H1 (cell line): ENCODE measurements around the gene KLF13. TPM values are rescaled to one million over a fixed set of nuclear protein-coding genes. Genes with fewer than 3 reads are reported as not detected.

ENCODE experiments used
- RAD21 ChIP-seq, 2 experiments: IDR thresholded peaks in 1 of 2; conservative IDR thresholded peaks in 1 of 2; 2 replicates each; pipeline ENCODE4 v1.6.1; 2011; ENCODE audit warnings: low read depth in 2 of 2, low read length in 2 of 2, improper control_type of control experiment in 1 of 2, inconsistent platforms in 1 of 2, mild to moderate bottlenecking in 1 of 2, moderate library complexity in 1 of 2
- SIRT6 ChIP-seq: IDR thresholded peaks from one replicate; pipeline ENCODE4 v1.7.1; 2012; ENCODE audit warnings: low read length, inconsistent platforms
- SRF ChIP-seq: IDR thresholded peaks from 2 replicates; pipeline ENCODE4 v1.6.1; 2011; ENCODE audit warnings: mild to moderate bottlenecking, low read depth, low read length, moderate library complexity
- polyA plus RNA-seq, 7 experiments: library from polyadenylated mRNA; depleted of rRNA in 3 of 7; stranded (reverse) in 5 of 7; unstranded in 2 of 7; fragments of >200 nt in 5 of 7; fragments of 200-250 nt in 2 of 7; gene quantifications; 1 replicate in 5 of 7; 2 replicates in 1 of 7; 4 replicates in 1 of 7; pipeline versions ENCODE4 v1.2.1 to v1.2.3, GENCODE V29; 2011 to 2013; ENCODE audit warnings: missing spikeins in 2 of 7, mixed read lengths in 2 of 7
- total RNA-seq: library from RNA; stranded (reverse); fragmentation: NEBNext Ultra II Directional; extraction: Animal tissue kit (Norgen Biotek cat#: 25700); gene quantifications from 2 replicates; pipeline ENCODE4 v1.2.1, GENCODE V29; 2021
- TF ChIP-seq, protein P1 (sequence below): IDR thresholded peaks from 2 replicates; pipeline ENCODE4 v1.6.1; 2012; ENCODE audit warnings: low read length, inconsistent platforms
- TF ChIP-seq, protein P2 (sequence below): fragments of 300-600 bp; sonication (generic); IDR thresholded peaks from 2 replicates; pipeline ENCODE4 v1.7.1; 2012; ENCODE audit warnings: low read length, moderate library complexity, mild to moderate bottlenecking, inconsistent platforms; ENCODE audit not compliant: insufficient replicate concordance

Gene KLF13
- total and polyA plus RNA-seq, 2 of the 8 experiments (the other 6 are each of a cell fraction or from before 2014, with no cell fraction given) = 18.3 to 33.4 TPM

GRCh38 chr15:31333119-31333518 lies 6.5 kb downstream of the KLF13 start (continued):
- TF ChIP-seq, protein P1, sequence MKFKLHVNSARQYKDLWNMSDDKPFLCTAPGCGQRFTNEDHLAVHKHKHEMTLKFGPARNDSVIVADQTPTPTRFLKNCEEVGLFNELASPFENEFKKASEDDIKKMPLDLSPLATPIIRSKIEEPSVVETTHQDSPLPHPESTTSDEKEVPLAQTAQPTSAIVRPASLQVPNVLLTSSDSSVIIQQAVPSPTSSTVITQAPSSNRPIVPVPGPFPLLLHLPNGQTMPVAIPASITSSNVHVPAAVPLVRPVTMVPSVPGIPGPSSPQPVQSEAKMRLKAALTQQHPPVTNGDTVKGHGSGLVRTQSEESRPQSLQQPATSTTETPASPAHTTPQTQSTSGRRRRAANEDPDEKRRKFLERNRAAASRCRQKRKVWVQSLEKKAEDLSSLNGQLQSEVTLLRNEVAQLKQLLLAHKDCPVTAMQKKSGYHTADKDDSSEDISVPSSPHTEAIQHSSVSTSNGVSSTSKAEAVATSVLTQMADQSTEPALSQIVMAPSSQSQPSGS = no peak
- TF ChIP-seq RAD21 (IDR thresholded peaks at IDR 0.05 in 1 of 2, conservative IDR thresholded peaks at IDR 0.05 in 1 of 2; ENCODE audit: low read depth in 2 of 2, low read length in 2 of 2) (no peak), SRF (no peak), SIRT6 (no peak)
- TF ChIP-seq, protein P2, sequence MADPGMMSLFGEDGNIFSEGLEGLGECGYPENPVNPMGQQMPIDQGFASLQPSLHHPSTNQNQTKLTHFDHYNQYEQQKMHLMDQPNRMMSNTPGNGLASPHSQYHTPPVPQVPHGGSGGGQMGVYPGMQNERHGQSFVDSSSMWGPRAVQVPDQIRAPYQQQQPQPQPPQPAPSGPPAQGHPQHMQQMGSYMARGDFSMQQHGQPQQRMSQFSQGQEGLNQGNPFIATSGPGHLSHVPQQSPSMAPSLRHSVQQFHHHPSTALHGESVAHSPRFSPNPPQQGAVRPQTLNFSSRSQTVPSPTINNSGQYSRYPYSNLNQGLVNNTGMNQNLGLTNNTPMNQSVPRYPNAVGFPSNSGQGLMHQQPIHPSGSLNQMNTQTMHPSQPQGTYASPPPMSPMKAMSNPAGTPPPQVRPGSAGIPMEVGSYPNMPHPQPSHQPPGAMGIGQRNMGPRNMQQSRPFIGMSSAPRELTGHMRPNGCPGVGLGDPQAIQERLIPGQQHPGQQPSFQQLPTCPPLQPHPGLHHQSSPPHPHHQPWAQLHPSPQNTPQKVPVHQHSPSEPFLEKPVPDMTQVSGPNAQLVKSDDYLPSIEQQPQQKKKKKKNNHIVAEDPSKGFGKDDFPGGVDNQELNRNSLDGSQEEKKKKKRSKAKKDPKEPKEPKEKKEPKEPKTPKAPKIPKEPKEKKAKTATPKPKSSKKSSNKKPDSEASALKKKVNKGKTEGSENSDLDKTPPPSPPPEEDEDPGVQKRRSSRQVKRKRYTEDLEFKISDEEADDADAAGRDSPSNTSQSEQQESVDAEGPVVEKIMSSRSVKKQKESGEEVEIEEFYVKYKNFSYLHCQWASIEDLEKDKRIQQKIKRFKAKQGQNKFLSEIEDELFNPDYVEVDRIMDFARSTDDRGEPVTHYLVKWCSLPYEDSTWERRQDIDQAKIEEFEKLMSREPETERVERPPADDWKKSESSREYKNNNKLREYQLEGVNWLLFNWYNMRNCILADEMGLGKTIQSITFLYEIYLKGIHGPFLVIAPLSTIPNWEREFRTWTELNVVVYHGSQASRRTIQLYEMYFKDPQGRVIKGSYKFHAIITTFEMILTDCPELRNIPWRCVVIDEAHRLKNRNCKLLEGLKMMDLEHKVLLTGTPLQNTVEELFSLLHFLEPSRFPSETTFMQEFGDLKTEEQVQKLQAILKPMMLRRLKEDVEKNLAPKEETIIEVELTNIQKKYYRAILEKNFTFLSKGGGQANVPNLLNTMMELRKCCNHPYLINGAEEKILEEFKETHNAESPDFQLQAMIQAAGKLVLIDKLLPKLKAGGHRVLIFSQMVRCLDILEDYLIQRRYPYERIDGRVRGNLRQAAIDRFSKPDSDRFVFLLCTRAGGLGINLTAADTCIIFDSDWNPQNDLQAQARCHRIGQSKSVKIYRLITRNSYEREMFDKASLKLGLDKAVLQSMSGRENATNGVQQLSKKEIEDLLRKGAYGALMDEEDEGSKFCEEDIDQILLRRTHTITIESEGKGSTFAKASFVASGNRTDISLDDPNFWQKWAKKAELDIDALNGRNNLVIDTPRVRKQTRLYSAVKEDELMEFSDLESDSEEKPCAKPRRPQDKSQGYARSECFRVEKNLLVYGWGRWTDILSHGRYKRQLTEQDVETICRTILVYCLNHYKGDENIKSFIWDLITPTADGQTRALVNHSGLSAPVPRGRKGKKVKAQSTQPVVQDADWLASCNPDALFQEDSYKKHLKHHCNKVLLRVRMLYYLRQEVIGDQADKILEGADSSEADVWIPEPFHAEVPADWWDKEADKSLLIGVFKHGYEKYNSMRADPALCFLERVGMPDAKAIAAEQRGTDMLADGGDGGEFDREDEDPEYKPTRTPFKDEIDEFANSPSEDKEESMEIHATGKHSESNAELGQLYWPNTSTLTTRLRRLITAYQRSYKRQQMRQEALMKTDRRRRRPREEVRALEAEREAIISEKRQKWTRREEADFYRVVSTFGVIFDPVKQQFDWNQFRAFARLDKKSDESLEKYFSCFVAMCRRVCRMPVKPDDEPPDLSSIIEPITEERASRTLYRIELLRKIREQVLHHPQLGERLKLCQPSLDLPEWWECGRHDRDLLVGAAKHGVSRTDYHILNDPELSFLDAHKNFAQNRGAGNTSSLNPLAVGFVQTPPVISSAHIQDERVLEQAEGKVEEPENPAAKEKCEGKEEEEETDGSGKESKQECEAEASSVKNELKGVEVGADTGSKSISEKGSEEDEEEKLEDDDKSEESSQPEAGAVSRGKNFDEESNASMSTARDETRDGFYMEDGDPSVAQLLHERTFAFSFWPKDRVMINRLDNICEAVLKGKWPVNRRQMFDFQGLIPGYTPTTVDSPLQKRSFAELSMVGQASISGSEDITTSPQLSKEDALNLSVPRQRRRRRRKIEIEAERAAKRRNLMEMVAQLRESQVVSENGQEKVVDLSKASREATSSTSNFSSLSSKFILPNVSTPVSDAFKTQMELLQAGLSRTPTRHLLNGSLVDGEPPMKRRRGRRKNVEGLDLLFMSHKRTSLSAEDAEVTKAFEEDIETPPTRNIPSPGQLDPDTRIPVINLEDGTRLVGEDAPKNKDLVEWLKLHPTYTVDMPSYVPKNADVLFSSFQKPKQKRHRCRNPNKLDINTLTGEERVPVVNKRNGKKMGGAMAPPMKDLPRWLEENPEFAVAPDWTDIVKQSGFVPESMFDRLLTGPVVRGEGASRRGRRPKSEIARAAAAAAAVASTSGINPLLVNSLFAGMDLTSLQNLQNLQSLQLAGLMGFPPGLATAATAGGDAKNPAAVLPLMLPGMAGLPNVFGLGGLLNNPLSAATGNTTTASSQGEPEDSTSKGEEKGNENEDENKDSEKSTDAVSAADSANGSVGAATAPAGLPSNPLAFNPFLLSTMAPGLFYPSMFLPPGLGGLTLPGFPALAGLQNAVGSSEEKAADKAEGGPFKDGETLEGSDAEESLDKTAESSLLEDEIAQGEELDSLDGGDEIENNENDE = no peak
